ENCODE measurements around the gene TRAPPC6A. TPM values are rescaled to one million over a fixed set of nuclear protein-coding genes. Genes with fewer than 3 reads are reported as not detected.

The TRAPPC6A gene
- total RNA-seq, 1 experiment from 2014 or later: 59.9 TPM

DNA sequence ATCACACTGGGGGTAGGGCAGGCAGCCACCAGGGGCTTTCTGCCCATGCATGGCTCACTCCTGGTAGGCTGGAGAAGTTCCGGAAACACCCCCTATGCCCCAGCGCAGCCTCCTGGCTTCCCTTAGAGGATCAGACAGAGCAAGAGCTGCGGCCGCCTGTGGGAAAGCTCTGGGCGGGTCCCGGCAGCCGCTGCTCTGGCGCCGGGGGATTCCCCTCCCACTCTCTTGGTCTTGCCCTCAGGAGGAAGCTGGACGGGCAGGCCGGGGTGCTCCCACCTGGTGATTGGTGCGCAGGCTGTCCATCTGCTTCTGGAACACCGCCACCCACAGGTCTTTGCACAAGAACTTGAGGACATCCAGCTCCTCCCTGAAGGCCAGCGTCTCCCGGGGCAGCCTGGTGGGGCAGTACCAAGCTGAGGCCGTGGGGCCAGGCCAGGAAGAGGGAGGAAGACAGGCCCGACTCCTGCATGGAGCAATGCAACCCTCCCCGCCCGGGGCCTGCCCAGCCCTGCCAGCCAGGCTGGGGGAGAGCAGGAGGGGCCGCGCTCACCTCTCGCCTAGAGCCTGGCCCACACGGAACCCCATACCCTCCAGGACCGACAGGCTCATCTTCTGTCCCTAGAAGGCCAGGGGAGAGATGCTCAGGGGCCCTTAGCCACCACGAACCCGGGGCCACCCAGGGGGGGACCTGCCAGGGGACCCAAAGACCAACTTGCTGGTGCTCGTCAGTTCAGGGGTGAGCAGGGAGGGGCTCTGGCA lies 13.3 kb downstream of the TRAPPC6A start:
- H3K4me2 ChIP-seq (ENCODE audit: insufficient read depth, insufficient read length, low read length): no peak overlapping the region
- no peak overlapping the region for H2AK5ac ChIP-seq (ENCODE audit: insufficient read length, low read length)

More for the DNA sequence above, 13.3 kb downstream of the TRAPPC6A start:
- Histone ChIP-seq H3K9ac (ENCODE audit: extremely low read depth, insufficient read length, low read length) (no peak overlapping the region), H3K79me1 (ENCODE audit: insufficient read depth, low read depth, low read length, poor library complexity, severe bottlenecking) (no peaks in the 10 kb centered on the region), H4K8ac (replicated peaks; ENCODE audit: insufficient read length, low read depth, low read length) (no peak overlapping the region), H4K91ac (ENCODE audit: insufficient read length, low read depth, low read length) (no peak overlapping the region), H2BK12ac (ENCODE audit: insufficient read length, low read depth, low read length) (no peak overlapping the region), H3K4me1 (ENCODE audit: insufficient read depth, low read length) (no peaks in the 10 kb centered on the region), H3K23ac (ENCODE audit: insufficient read length, low read depth, low read length) (no peak overlapping the region), H4K5ac (ENCODE audit: insufficient read length, low read depth, low read length) (no peak overlapping the region), H3K27ac (ENCODE audit: insufficient read length, low read depth, low read length) (no peak overlapping the region), H3K56ac (ENCODE audit: insufficient read length, low read depth, low read length) (no peak overlapping the region), H4K20me1 (ENCODE audit: control insufficient read depth, insufficient read depth, insufficient read length) (no peaks in the 10 kb centered on the region), H2BK15ac (ENCODE audit: low read depth, low read length) (no peak overlapping the region), H3K4ac (ENCODE audit: low read depth, low read length) (no peak overlapping the region), H3K18ac (ENCODE audit: insufficient read length, low read depth, low read length) (no peak overlapping the region), H3K27me3 (ENCODE audit: insufficient read depth, low read length) (no peaks in the 10 kb centered on the region), H3T11ph (ENCODE audit: low read length) (no peak overlapping the region), H2BK20ac (ENCODE audit: low read depth, low read length, poor library complexity, severe bottlenecking) (no peak overlapping the region), H3K9me3 (ENCODE audit: control insufficient read depth, low read depth, low read length) (no peaks in the 10 kb centered on the region), H3K79me2 (ENCODE audit: insufficient read depth, low read length) (no peaks in the 10 kb centered on the region), H2BK120ac (ENCODE audit: low read depth, low read length, poor library complexity, severe bottlenecking) (no peak overlapping the region), H2BK5ac (ENCODE audit: insufficient read length, low read length) (no peak overlapping the region), H3K14ac (ENCODE audit: insufficient read depth, low read length) (peak overlapping the region; percentile 13; the same call in 1 of the 2 replicates), H3K23me2 (ENCODE audit: insufficient read length, low read depth, low read length, poor library complexity, severe bottlenecking) (no peaks in the 10 kb centered on the region), H2AFZ (ENCODE audit: low read length) (no peak overlapping the region)
- DNase-seq: peak; percentile 96
- TF ChIP-seq, protein P1, sequence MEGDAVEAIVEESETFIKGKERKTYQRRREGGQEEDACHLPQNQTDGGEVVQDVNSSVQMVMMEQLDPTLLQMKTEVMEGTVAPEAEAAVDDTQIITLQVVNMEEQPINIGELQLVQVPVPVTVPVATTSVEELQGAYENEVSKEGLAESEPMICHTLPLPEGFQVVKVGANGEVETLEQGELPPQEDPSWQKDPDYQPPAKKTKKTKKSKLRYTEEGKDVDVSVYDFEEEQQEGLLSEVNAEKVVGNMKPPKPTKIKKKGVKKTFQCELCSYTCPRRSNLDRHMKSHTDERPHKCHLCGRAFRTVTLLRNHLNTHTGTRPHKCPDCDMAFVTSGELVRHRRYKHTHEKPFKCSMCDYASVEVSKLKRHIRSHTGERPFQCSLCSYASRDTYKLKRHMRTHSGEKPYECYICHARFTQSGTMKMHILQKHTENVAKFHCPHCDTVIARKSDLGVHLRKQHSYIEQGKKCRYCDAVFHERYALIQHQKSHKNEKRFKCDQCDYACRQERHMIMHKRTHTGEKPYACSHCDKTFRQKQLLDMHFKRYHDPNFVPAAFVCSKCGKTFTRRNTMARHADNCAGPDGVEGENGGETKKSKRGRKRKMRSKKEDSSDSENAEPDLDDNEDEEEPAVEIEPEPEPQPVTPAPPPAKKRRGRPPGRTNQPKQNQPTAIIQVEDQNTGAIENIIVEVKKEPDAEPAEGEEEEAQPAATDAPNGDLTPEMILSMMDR (conservative IDR thresholded peaks at IDR 0.05): peak; percentile 22; the same call in 1 of the 3 replicates
- no peak overlapping the region for H3K27ac Mint-ChIP-seq
- no peaks in the 10 kb centered on the region for H3K9me3 Mint-ChIP-seq
- no peak overlapping the region for H3K4me3 Mint-ChIP-seq
- peaks cover 22% of the 10 kb centered on the region for H3K27me3 Mint-ChIP-seq (ENCODE audit: low read depth)
- peaks cover 2 to 29% of the 10 kb centered on the region in 2 experiments for H3K4me1 Mint-ChIP-seq
- no peaks in the 10 kb centered on the region; a peak in 1 of 7 replicates for H3K36me3 Mint-ChIP-seq (ENCODE audit: insufficient read depth in 1 of 3, low read depth in 3 of 3)
- WGBS (ENCODE audit: extremely low coverage, insufficient read length, low lambda C conversion rate): no CpG with 5 or more reads among the region's 27 CpGs

Data from H9 (cell line).